Fibroblast of peridontal ligament (primary cell): ENCODE measurements around the gene GPER1.
"Not testable (repeated sequence)": the region's sequence is repeated elsewhere in the genome, so short reads cannot be mapped to it uniquely, and the experiment has no call there.

ENCODE experiments used
- DNase-seq: peaks from one replicate; pipeline ENCODE4 v3.0.0-alpha.2; 2010; ENCODE audit errors: extremely low read depth

GPER1 gene

GRCh38 chr7:1068013-1068412, 19.9 kb upstream of the GPER1 start:
- no peak for DNase-seq

- DNase-seq, result no peak
Measured at GRCh38 chr7:1068619-1069018, 19.3 kb upstream of the GPER1 start.

- no peak for DNase-seq
Measured at GRCh38 chr7:1070544-1071011, 17.3 kb upstream of the GPER1 start.

- DNase-seq, result no peak
Measured at GRCh38 chr7:1071731-1072254, 16.1 kb upstream of the GPER1 start.

- no peak for DNase-seq
Measured at GRCh38 chr7:1073142-1073977, 14.6 kb upstream of the GPER1 start.

- not testable (repeated sequence) for DNase-seq
Measured at GRCh38 chr7:1074018-1074417, 13.9 kb upstream of the GPER1 start.

GRCh38 chr7:1074593-1075431, 13.1 kb upstream of the GPER1 start:
- no peak for DNase-seq

GRCh38 chr7:1076184-1077072, 11.5 kb upstream of the GPER1 start:
- DNase-seq, result no peak

- DNase-seq, result no peak
Measured at GRCh38 chr7:1078519-1078918, 9.4 kb upstream of the GPER1 start.

- DNase-seq, result no peak
Measured at GRCh38 chr7:1078985-1079384, 8.9 kb upstream of the GPER1 start.

- no peak for DNase-seq
Measured at GRCh38 chr7:1079546-1079945, 8.4 kb upstream of the GPER1 start.

- DNase-seq, result no peak
Measured at GRCh38 chr7:1080252-1080920, 7.5 kb upstream of the GPER1 start.

GRCh38 chr7:1080921-1081255, 7.0 kb upstream of the GPER1 start:
- no peak for DNase-seq

GRCh38 chr7:1081336-1081735, 6.6 kb upstream of the GPER1 start:
- no peak for DNase-seq

- DNase-seq, result no peak
Measured at GRCh38 chr7:1081931-1082401, 5.9 kb upstream of the GPER1 start.

GRCh38 chr7:1083729-1084657, 3.9 kb upstream of the GPER1 start:
- no peak for DNase-seq

- no peak for DNase-seq
Measured at GRCh38 chr7:1085266-1085665, 2.6 kb upstream of the GPER1 start.

GRCh38 chr7:1085910-1086421, 1.9 kb upstream of the GPER1 start:
- DNase-seq, result peak; percentile 48

GRCh38 chr7:1086588-1087464, 1.1 kb upstream of the GPER1 start:
- DNase-seq, result peak; percentile 55
